Stimulated activated naive CD8-positive, alpha-beta T cell treated with anti-CD3 and anti-CD28 coated beads, Interleukin-15, amount 100 ng/mL, for 72 hours (primary cell): Measurements from ENCODE around the gene ELF2.
"Not testable (repeated sequence)": the region's sequence is repeated elsewhere in the genome, so short reads cannot be mapped to it uniquely, and the experiment has no call there.

Experiments
- ATAC-seq: fragments of 150-1000 bp; cut with Tn5 transposase; 2 replicates; pipeline ENCODE4 v1.10.0; 2021; ENCODE audit warnings: mild to moderate bottlenecking, moderate library complexity
- DNase-seq, 2 donors: peaks; one replicate each; pipeline ENCODE4 v3.0.0; 2021 to 2022
- H3K27ac Mint-ChIP-seq, 2 donors: one replicate each; pipeline ENCODE4 v1.8.0; 2022; ENCODE audit warnings: mild to moderate bottlenecking in 2 of 2, mixed read lengths in 2 of 2, moderate library complexity in 2 of 2
- H3K27me3 Mint-ChIP-seq: one replicate; pipeline ENCODE4 v1.8.0; 2022; ENCODE audit warnings: mixed read lengths
- H3K4me1 Mint-ChIP-seq: one replicate; pipeline ENCODE4 v1.8.0; 2022; ENCODE audit warnings: mild to moderate bottlenecking, mixed read lengths
- H3K4me3 Mint-ChIP-seq, 2 donors: one replicate each; pipeline ENCODE4 v1.8.0; 2022; ENCODE audit warnings: mild to moderate bottlenecking in 2 of 2, mixed read lengths in 2 of 2, moderate library complexity in 1 of 2
- H3K9me3 Mint-ChIP-seq, 2 donors: one replicate each; pipeline ENCODE4 v1.8.0; 2022; ENCODE audit warnings: mixed read lengths in 2 of 2

The ELF2 gene

DNA sequence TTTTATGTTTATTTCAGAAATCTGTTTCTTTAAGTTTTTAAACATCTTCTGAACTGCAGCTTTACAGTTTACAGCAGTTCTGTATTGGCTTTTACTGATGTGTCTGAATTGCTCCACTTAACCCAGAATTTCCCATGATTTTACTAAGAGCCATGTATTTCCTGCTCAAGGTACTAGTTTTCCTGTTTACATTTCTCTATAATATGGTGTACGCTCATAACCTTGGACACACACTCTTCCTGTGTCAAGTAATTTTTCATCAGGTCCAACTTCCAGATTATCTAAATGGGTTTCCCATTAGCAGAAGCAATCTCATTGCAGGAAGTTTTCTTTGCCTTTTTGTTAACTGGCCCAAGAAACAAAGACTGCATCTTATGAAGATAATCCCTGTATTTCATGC is 12.3 kb downstream of the ELF2 start:
- Mint-ChIP-seq H3K4me3 (no peak overlapping the region), H3K4me1 (peaks cover 8% of the 10 kb centered on the region), H3K27ac (no peak overlapping the region), H3K9me3 (no peaks in the 10 kb centered on the region), H3K27me3 (no peaks in the 10 kb centered on the region)
- ATAC-seq (no peak), DNase-seq (no peak)

DNA sequence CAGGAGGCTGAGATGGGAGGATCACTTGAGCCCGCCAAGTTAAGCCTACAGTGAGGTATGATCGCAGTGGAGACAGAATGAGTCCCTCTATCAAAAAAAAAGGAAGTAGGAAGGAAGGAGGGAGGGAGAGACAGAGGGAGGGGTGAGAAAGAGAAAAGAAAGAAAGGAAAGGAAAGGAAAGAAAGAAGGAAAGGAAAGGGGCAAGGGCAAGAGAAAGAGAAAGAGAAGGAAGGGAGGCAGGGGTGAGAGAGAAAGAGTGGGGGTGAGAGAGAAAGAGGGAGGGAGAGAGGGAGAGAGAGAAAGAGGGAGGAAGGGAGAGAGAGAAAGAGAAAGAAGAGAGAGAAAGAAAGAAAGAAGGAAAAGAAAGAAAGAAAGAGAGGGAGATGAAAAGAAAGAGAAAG is 13.2 kb downstream of the ELF2 start:
- H3K27me3 Mint-ChIP-seq = no peaks in the 10 kb centered on the region
- DNase-seq = no peak
- ATAC-seq = no peak
- no peak overlapping the region for H3K27ac Mint-ChIP-seq
- H3K4me1 Mint-ChIP-seq = peaks cover 8% of the 10 kb centered on the region
- H3K9me3 Mint-ChIP-seq = no peaks in the 10 kb centered on the region
- no peak overlapping the region for H3K4me3 Mint-ChIP-seq

DNA sequence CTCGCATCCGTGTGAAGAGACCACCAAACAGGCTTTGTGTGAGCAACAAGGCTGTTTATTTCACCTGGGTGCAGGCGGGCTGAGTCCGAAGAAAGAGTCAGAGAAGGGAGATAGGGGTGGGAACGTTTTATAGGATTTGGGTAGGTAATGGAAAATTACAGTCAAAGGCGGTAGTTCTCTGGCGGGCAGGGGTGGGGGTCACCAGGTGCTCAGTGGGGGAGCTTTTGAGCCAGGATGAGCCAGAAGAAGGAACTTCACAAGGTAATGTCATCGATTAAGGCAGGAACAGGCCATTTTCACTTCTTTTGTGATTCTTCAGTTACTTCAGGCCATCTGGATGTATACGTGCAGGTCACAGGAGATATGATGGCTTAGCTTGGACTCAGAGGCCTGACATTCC is 19.0 kb downstream of the ELF2 start:
- H3K27me3 Mint-ChIP-seq, ATAC-seq, DNase-seq, H3K9me3 Mint-ChIP-seq, H3K27ac Mint-ChIP-seq, H3K4me1 Mint-ChIP-seq, H3K4me3 Mint-ChIP-seq: not testable (repeated sequence)

DNA sequence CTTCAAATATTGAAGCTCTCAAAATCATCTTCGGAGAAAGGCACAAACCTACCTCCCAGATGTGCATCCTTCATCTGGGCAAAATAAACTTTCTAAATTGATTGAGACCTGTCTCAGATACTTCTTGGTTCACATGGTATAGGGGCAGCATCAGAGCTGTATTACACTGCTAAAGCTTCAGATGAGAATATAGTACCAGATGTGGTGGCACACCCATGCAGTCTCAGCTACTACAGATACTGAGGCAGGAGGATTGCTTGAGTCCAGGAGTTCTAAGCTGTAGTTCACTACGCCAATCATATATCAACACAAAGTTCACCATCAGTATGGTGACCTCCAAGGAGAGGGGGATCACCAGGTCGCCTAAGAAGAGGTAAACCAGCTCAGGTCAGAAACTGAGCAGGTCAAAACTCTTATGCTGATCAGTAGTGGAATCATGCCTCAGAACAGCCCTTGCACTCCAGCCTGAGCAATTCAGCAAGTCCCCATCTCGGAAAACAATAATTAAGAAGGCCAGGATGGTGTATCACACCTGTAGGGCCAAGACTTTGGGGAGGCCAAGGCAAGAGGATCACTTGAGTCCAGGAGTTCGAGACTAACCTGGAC is 22.0 kb downstream of the ELF2 start:
- DNase-seq = no peak
- Mint-ChIP-seq H3K9me3 (no peaks in the 10 kb centered on the region), H3K4me3 (no peak overlapping the region), H3K27me3 (no peaks in the 10 kb centered on the region), H3K4me1 (no peaks in the 10 kb centered on the region), H3K27ac (no peak overlapping the region)
- no peak for ATAC-seq

DNA sequence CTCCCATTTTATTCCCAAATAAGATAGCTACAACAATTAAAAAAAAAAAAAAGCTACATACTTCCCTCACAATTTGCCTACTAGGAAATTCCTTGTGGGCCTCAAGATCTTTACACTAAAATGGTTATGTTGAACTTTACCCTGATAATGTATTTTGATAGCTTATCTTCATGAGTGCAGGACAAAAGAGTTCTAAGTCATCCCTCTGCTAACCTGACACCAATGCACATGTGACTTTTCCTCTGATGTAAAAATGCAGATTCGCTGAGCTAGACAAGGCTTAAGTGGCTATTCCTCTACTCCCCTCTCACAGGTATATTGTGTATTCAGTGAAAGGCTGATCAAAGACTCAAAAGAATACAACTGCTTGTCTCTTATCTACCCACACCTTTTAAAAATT is 22.5 kb downstream of the ELF2 start:
- no peak for DNase-seq
- no peaks in the 10 kb centered on the region for H3K4me1 Mint-ChIP-seq
- no peak overlapping the region for H3K4me3 Mint-ChIP-seq
- H3K9me3 Mint-ChIP-seq = no peaks in the 10 kb centered on the region
- H3K27me3 Mint-ChIP-seq = no peaks in the 10 kb centered on the region
- ATAC-seq = no peak
- H3K27ac Mint-ChIP-seq = no peak overlapping the region

DNA sequence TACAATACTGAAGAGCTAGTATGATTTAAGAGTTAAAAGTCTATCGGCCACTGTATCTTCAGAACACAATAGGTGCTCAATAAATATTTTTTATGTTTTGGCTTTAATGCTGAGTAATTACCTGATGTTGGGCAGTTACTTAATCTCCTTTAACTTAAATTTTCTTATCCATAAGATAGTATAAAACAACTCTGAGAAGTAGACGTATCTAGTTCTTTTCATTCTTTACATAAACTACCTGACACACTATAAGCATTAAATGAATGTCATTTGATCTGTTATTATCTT is 22.9 kb downstream of the ELF2 start:
- no peaks in the 10 kb centered on the region for H3K27me3 Mint-ChIP-seq
- H3K27ac Mint-ChIP-seq = no peak overlapping the region
- DNase-seq (no peak), ATAC-seq (no peak)
- H3K9me3 Mint-ChIP-seq = no peaks in the 10 kb centered on the region
- no peak overlapping the region for H3K4me3 Mint-ChIP-seq
- no peaks in the 10 kb centered on the region for H3K4me1 Mint-ChIP-seq

DNA sequence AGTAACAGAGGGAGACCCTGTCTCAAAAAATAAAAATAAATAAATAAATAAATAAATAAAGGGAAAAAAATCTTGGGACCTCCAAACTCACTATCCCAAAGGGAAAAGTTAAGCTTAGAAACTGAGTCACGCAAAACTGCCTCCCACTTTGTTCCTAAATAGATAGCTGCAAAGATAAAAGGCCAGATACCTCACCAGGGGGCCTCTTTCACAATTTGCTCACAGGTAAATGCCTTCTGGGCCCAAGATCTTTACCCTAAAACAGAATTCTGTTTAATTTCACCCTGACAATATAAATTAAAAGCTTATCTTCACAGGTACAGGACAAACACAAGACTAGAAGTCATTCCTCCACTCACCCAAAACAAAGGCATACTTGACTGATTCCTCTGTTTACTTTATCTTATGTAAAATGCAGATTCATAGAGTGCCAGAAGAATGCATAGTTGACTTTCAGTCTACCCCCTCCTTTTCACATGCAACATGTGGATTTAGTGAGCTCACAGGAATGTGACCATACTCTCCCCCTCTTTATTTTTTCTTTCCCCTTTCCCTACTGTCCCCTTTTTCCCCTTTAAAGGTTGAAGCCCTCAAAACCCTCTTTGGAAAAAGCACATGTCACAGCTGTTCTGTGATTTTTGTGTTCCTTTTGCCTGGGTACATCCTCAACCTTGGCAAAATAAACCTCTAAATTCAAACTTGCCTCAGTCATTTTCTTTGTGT is 23.4 kb downstream of the ELF2 start:
- Mint-ChIP-seq H3K27ac (no peak overlapping the region), H3K4me3 (no peak overlapping the region), H3K9me3 (no peaks in the 10 kb centered on the region), H3K27me3 (no peaks in the 10 kb centered on the region), H3K4me1 (no peaks in the 10 kb centered on the region)
- DNase-seq (no peak), ATAC-seq (no peak)

- no peaks in the 10 kb centered on the region for H3K27me3 Mint-ChIP-seq
- DNase-seq (no peak), ATAC-seq (no peak)
- no peaks in the 10 kb centered on the region for H3K9me3 Mint-ChIP-seq
- H3K4me3 Mint-ChIP-seq = no peak overlapping the region
- no peak overlapping the region for H3K27ac Mint-ChIP-seq
- no peaks in the 10 kb centered on the region for H3K4me1 Mint-ChIP-seq
These were observed 24.8 kb downstream of the ELF2 start for GRCh38 chr4:139152249-139152648.

DNA sequence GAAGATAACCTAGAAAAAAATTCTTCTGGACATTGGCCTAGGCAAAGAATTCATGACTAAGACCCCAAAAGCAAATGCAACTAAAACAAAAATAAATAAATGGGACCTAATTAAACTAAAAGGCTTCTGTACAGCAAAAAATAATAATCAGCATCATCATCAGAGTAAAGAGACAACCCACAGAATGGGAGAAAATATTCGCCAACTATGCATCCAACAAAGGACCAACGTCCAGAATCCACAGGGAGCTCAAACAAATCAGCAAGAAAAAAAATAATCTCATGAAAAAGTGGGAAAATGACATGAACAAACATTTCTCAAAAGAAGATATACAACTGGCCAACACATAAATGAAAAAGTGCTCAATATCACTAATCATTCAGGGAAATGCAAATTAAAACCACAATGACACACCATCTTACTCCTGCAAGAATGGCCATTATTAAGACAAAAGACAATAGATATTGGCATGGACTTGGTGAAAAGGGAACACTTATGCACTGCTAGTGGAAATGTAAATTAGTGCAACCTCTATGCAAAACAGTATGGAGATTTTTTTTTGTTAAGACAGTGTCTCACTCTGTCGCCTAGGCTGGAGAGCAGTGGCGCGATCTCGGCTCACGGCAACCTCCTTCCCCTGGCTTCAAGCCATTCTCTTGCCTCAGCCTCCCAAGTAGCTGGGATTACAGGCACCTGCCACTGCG is 29.9 kb downstream of the ELF2 start:
- ATAC-seq (no peak), DNase-seq (no peak)
- H3K9me3 Mint-ChIP-seq = peaks cover 0 to 7% of the 10 kb centered on the region in 2 donors
- no peaks in the 10 kb centered on the region for H3K27me3 Mint-ChIP-seq
- H3K4me3 Mint-ChIP-seq = no peak overlapping the region
- H3K4me1 Mint-ChIP-seq = peaks cover 5% of the 10 kb centered on the region
- H3K27ac Mint-ChIP-seq = no peak overlapping the region

- Mint-ChIP-seq H3K27me3 (no peaks in the 10 kb centered on the region), H3K27ac (no peak overlapping the region), H3K4me3 (no peak overlapping the region), H3K4me1 (peaks cover 5% of the 10 kb centered on the region), H3K9me3 (peaks cover 0 to 7% of the 10 kb centered on the region in 2 donors)
- no peak for ATAC-seq
- no peak for DNase-seq
These were observed 31.5 kb downstream of the ELF2 start for GRCh38 chr4:139145552-139145932.

- ATAC-seq = no peak
- no peak for DNase-seq
- Mint-ChIP-seq H3K27me3 (no peaks in the 10 kb centered on the region), H3K4me1 (peaks cover 5% of the 10 kb centered on the region), H3K9me3 (peaks cover 0 to 7% of the 10 kb centered on the region in 2 donors), H3K27ac (no peak overlapping the region), H3K4me3 (no peak overlapping the region)
These were observed 32.0 kb downstream of the ELF2 start for GRCh38 chr4:139144911-139145551.

DNA sequence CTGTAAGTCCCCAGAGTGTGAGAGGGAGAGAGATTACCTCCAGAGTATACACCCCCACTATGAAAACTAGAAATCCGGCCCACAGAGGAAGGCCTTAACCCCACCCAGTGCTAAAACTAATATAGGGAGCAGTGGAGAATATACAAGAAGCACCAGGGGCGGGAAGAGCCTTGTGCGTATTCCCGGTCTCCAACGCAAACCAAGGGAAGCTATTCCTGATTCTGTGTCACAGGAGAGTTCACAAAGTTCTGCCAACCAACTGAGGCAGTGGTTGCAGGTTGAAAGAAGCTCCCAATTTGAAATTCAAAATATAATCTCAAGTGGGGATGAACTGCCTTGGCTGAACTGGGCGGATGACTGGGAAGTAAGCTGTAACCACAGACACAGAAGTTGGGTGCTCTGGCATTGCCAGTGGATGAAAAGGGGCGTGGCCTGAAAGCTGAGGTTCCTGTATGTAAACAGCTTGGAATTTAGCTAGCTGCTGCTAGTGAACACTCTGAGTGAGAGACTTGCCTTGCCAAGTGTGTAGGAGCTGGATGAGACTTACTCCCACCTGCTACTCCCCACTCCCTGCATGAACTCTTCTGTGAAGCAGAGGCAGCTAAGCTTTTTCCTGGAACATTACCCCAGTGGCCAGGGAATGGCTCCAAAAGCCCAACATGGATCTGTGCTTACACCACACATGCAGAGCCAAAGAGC is 32.7 kb downstream of the ELF2 start:
- H3K27me3 Mint-ChIP-seq = no peaks in the 10 kb centered on the region
- ATAC-seq (no peak), DNase-seq (no peak)
- H3K27ac Mint-ChIP-seq = no peak overlapping the region
- no peak overlapping the region for H3K4me3 Mint-ChIP-seq
- peaks cover 0 to 7% of the 10 kb centered on the region in 2 donors for H3K9me3 Mint-ChIP-seq
- peaks cover 5% of the 10 kb centered on the region for H3K4me1 Mint-ChIP-seq

DNA sequence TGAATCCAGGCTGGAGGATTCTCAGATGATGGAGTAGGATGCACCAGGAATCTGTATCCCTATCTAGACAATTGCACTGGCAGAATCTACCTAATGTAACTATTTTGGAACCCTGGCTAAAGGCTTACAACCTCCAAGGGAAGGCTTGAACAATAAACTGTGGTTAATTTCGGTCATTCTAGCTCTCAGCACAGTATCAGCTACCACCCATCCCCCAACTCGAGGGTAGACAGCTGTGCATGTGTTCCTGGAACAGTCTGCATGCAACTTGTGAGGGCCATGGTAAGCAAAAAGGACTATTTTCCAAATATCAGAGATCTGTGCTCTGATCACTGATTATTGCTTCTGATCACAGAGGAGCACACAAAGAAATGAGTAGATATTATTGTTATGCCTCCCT is 34.0 kb downstream of the ELF2 start:
- no peak for DNase-seq
- H3K4me3 Mint-ChIP-seq = no peak overlapping the region
- H3K27me3 Mint-ChIP-seq = no peaks in the 10 kb centered on the region
- peaks cover 0 to 7% of the 10 kb centered on the region in 2 donors for H3K9me3 Mint-ChIP-seq
- ATAC-seq = no peak
- H3K27ac Mint-ChIP-seq = no peak overlapping the region
- H3K4me1 Mint-ChIP-seq = peaks cover 5% of the 10 kb centered on the region

GRCh38 chr4:139142087-139142486 is 34.9 kb downstream of the ELF2 start:
- ATAC-seq = no peak
- Mint-ChIP-seq H3K4me3 (no peak overlapping the region), H3K27ac (no peak overlapping the region)

DNA sequence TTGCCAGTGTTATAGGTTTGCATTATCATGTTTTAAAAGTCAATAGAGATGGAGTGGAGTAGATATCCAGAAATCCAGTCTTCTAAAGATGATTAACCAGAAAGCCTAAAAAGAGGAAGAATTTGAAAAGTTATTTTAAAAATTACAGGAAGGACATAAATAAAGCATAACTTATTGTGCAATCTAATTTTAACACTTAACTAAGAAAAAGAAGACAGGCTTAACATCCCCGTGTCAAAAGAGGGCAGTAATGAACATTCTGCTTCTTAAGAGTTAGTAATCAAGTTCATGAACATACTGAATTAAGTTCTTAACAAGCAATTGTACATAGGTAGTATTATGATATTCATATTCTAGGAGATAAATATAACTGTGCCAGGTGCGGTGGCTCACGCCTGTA is 39.3 kb downstream of the ELF2 start:
- DNase-seq = no peak
- no peak for ATAC-seq
- H3K27me3 Mint-ChIP-seq = no peaks in the 10 kb centered on the region
- H3K27ac Mint-ChIP-seq = no peak overlapping the region
- H3K4me3 Mint-ChIP-seq = no peak overlapping the region
- H3K4me1 Mint-ChIP-seq = no peaks in the 10 kb centered on the region
- H3K9me3 Mint-ChIP-seq = no peaks in the 10 kb centered on the region

More at GRCh38 chr4:139142087-139142486, 34.9 kb downstream of the ELF2 start:
- peaks cover 0 to 7% of the 10 kb centered on the region in 2 donors for H3K9me3 Mint-ChIP-seq
- no peaks in the 10 kb centered on the region for H3K27me3 Mint-ChIP-seq
- peaks cover 5% of the 10 kb centered on the region for H3K4me1 Mint-ChIP-seq
- no peak for DNase-seq

GRCh38 chr4:139134403-139134802 is 42.6 kb downstream of the ELF2 start:
- H3K27me3 Mint-ChIP-seq = no peaks in the 10 kb centered on the region
- no peak overlapping the region for H3K4me3 Mint-ChIP-seq
- ATAC-seq (no peak), DNase-seq (no peak)
- no peaks in the 10 kb centered on the region for H3K9me3 Mint-ChIP-seq
- H3K4me1 Mint-ChIP-seq = no peaks in the 10 kb centered on the region
- no peak overlapping the region for H3K27ac Mint-ChIP-seq
